ENCODE measurements around the gene SLC37A2.
"Not testable (repeated sequence)": the region's sequence is repeated elsewhere in the genome, so short reads cannot be mapped to it uniquely, and the experiment has no call there.

The SLC37A2 gene

DNA sequence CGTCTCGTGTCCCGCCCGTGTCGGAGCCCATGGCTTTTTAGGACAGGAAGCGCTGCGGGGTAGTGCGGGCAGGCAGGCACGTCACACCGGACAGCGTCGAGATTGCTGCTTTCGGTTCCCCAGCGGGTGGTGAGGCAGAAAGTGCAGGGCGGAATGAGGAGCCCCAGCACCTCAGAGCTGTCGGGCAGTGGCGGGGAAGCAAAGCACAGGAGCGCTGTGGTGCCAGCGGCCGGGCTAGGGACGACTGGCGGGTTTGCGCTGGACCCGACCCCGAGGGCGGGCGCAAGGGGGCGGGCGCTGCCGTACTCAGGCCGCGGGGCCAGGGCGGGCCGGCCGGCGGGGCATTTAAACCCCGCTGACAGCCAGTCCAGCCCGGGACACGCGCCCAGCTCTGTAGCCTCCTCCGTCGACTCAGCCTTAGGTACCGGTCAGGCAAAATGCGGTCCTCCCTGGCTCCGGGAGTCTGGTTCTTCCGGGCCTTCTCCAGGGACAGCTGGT lies at the start of gene SLC37A2:
Gene SLC37A2, plus strand, starts transcription at position 375 of the 498 bp plus-strand sequence. Its CDS starts 63 bp downstream, at position 438.
- Mint-ChIP-seq H3K27ac (peak within 1 kb of the TSS; percentile 37), H3K27me3 (ENCODE audit: low read depth) (peaks cover 72% of the 10 kb centered on the region), H3K4me3 (peak within 1 kb of the TSS; percentile 76), H3K9me3 (no peaks in the 10 kb centered on the region), H3K36me3 (ENCODE audit: low read depth) (no peaks in the 10 kb centered on the region), H3K4me1 (ENCODE audit: low read depth) (peaks cover 2% of the 10 kb centered on the region)

DNA sequence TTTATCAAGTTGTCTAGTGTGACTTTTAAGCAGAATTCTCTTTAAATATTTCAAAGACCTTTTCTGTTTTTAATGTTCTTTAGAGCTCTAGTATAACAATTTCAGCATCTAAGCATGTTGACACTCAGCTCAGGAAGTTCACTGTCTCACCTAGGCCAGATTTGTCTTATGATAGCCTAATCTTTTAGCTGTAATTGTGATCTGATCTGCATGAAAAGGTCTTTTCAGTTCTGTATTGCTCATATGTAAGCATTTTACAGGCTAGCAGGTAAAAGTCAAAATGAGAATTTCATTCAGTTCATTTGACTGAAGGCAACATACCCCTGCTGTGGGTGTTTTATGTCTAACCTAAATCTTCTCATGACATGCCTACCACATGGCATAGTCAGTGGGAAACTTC lies 46.7 kb upstream of the SLC37A2 start:
- no peak overlapping the region for H3K27ac Mint-ChIP-seq
- no peaks in the 10 kb centered on the region for H3K27me3 Mint-ChIP-seq (ENCODE audit: low read depth)
- H3K4me3 Mint-ChIP-seq = no peak overlapping the region
- no peaks in the 10 kb centered on the region for H3K4me1 Mint-ChIP-seq (ENCODE audit: low read depth)
- H3K9me3 Mint-ChIP-seq = no peaks in the 10 kb centered on the region
- peaks cover 1% of the 10 kb centered on the region for H3K36me3 Mint-ChIP-seq (ENCODE audit: low read depth)

DNA sequence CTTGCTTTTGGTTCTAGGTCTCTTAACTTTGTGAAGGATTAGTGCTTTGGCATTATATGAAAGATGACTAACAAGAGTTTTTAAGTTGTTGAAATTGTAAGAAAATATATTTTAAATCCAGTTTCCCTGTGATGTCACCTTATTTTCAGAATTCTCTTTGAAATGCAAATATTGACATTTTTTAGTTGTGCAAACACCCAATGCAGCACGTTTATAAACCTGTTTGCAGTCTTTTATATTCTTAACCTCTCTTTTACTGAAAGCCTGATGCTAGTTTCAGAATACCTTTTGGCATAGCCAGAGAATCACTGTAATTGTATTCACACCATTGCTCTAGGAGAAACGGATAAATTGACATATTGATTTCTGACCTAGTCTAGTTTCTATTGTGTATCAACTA lies 42.8 kb upstream of the SLC37A2 start:
- H3K9me3 Mint-ChIP-seq = no peaks in the 10 kb centered on the region
- H3K27me3 Mint-ChIP-seq (ENCODE audit: low read depth) = no peaks in the 10 kb centered on the region
- H3K4me1 Mint-ChIP-seq (ENCODE audit: low read depth) = no peaks in the 10 kb centered on the region
- H3K27ac Mint-ChIP-seq = no peak overlapping the region
- H3K36me3 Mint-ChIP-seq (ENCODE audit: low read depth) = no peaks in the 10 kb centered on the region
- no peak overlapping the region for H3K4me3 Mint-ChIP-seq

DNA sequence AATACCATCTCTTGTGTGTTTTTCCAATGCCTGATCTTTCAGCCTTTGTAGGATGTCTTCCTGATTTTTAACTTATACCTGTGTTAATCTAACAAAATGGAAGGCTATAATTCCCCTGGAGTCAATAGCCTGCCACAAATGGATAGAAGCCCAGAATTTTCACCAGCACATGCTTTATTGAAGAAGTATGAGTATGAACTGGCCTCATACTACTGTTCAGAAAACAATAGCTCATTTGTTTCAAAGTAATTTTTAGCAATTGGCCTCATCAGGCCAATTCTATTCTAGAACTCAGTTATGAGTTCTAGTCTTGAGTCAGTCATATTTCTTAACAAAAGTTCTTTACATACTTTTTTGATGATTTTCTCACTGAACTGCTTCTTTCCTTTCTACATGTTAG lies 40.6 kb upstream of the SLC37A2 start:
- Mint-ChIP-seq H3K4me3 (no peak overlapping the region), H3K9me3 (no peaks in the 10 kb centered on the region), H3K27me3 (ENCODE audit: low read depth) (no peaks in the 10 kb centered on the region), H3K4me1 (ENCODE audit: low read depth) (no peaks in the 10 kb centered on the region), H3K36me3 (ENCODE audit: low read depth) (no peaks in the 10 kb centered on the region), H3K27ac (no peak overlapping the region)

DNA sequence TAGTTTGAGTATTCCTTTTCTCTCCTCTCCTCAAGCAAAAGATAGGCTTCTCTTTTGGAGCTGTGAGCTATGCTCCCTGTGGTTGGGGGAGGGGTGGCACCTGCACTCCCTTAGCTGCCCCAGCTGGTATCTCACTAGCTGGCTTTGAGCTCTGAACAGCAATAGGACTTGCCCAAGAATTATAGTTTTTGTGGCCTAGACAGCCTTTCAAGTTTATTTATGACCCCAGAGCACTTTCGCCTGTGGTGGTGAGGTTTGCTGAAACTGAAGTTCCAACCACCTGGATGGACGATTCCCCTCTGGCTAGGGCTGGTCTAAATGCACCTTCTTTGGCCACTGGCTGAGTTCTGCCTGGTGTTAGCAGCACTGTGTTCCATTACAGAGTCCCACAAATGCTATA lies 37.1 kb upstream of the SLC37A2 start:
- Mint-ChIP-seq H3K27me3 (ENCODE audit: low read depth) (no peaks in the 10 kb centered on the region), H3K4me1 (ENCODE audit: low read depth) (no peaks in the 10 kb centered on the region), H3K4me3 (no peak overlapping the region)

DNA sequence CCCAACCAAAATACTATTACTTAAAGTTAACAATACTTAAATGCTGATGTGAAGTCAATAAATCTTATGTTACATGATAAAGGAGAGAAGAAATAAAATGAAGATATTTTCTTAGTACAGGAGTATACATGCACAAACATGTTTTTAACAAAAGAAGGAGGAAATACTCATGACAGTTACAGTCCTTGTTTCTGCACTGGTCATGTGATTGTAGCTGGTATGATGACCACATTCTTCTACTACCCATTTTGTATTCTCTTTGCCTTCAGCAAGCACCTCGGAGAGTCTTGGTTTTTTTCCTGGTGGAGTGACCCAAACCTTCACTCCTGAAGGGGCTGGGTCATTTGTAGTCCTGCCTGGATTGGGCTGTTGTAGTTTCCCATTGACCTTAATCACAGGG lies 33.7 kb upstream of the SLC37A2 start:
- H3K4me1 Mint-ChIP-seq (ENCODE audit: low read depth) = not testable (repeated sequence)
- peaks cover 12% of the 10 kb centered on the region for H3K36me3 Mint-ChIP-seq (ENCODE audit: low read depth)
- peaks cover 31% of the 10 kb centered on the region for H3K9me3 Mint-ChIP-seq

More for the DNA sequence above, 37.1 kb upstream of the SLC37A2 start:
- Mint-ChIP-seq H3K36me3 (ENCODE audit: low read depth) (peaks cover 4% of the 10 kb centered on the region), H3K27ac (no peak overlapping the region), H3K9me3 (peaks cover 14% of the 10 kb centered on the region)

DNA sequence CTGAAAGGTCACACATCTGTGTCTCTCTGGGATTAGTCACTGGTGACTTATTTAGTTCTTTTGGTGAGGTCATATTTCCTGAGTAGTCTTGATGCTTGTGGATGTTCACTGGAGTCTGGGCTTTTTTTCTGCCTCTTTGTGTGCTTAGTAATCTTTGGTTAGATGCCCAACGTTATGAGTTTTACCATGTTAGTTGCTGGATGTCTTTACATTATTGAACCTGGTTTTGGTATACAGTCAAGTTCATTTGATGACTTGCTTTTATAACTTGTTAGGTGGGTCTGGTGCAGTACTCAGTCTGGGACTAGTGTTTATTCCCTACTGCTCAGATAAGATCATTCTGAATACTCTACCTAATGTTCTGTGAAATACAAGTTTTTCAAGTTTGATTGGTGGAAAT lies 26.2 kb upstream of the SLC37A2 start:
- H3K4me3 Mint-ChIP-seq = no peak overlapping the region
- H3K27ac Mint-ChIP-seq = peak overlapping the region; percentile 4
- H3K36me3 Mint-ChIP-seq (ENCODE audit: low read depth) = peaks cover 20% of the 10 kb centered on the region
- no peaks in the 10 kb centered on the region for H3K27me3 Mint-ChIP-seq (ENCODE audit: low read depth)
- H3K9me3 Mint-ChIP-seq = peaks cover 19% of the 10 kb centered on the region
- H3K4me1 Mint-ChIP-seq (ENCODE audit: low read depth) = peaks cover 1% of the 10 kb centered on the region

More for the DNA sequence above, 33.7 kb upstream of the SLC37A2 start:
- not testable (repeated sequence) for H3K27me3 Mint-ChIP-seq (ENCODE audit: low read depth); H3K4me3 Mint-ChIP-seq; H3K27ac Mint-ChIP-seq

DNA sequence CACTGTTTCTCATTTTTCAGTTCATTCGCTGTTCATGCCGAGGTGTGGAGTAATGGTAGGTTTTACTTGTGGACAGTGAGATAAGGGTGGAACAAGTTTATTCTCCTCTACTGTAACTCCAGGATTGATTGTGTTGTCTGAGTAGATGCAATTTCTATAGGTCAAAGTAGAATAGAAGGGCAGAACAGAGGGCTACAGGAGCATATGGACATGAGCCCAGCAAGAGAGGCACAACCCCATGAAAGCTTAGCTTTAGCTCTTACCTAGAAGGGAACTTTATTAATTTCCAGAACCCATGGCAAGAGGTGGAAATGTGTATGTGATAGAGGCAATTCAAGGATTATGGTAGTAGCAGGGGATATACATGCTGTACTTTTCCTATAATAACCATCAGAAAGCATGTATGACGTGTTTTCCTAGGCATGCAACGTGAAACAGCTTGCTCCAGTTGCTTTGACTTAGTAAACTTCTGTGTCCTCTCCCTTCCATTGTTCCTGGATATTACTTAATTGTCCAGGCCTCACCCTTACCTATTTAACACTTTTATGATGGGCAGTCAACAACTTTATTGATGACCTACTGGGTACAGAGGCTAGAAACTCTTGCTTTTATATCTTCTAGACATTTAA lies 13.8 kb upstream of the SLC37A2 start:
- no peaks in the 10 kb centered on the region for H3K9me3 Mint-ChIP-seq
- no peaks in the 10 kb centered on the region for H3K36me3 Mint-ChIP-seq (ENCODE audit: low read depth)
- no peak overlapping the region for H3K4me3 Mint-ChIP-seq

DNA sequence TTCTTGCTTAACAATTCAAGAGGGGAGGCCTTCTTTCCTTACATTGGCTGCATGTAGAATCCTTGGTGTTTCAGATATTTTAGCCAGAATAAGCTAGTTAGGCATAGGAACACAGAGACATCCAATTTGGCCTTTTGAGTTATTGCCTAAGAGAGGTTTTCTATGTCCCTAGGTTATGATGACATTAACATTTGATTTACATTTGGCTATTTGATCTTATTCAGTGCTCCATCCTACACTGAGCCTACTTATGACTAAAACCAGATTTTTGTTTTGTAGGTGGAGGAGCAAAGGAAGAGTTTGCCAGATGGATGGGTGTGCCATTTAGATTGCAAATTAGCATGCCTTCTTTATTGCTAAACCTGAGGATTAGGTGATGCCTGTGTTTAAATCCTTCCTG lies 11.1 kb upstream of the SLC37A2 start:
- Mint-ChIP-seq H3K36me3 (ENCODE audit: low read depth) (no peaks in the 10 kb centered on the region), H3K27ac (no peak overlapping the region)

More for the DNA sequence above, 13.8 kb upstream of the SLC37A2 start:
- Mint-ChIP-seq H3K27me3 (ENCODE audit: low read depth) (peaks cover 5% of the 10 kb centered on the region), H3K27ac (no peak overlapping the region), H3K4me1 (ENCODE audit: low read depth) (peaks cover 6% of the 10 kb centered on the region)

DNA sequence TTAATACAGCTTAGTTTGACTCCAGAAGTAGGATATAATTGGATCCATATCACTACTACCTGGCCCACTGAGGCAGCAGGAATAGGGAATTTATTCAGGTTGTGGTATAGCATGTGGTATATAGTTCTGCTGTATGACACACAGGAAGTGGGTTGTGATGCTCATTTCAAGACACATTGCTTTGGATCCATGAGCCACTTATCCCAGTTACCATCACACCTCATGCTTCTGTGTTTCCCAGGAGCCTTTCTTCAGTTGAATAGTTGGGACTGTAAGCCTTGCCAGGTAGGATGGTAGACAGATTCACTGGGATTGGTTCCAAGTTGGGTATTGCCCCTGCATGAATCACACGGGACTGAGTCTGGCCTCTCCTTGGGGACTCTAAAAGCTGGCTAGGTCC lies 9.9 kb upstream of the SLC37A2 start:
- Mint-ChIP-seq H3K27me3 (ENCODE audit: low read depth) (peaks cover 7% of the 10 kb centered on the region), H3K36me3 (ENCODE audit: low read depth) (no peaks in the 10 kb centered on the region)

More for the DNA sequence above, 11.1 kb upstream of the SLC37A2 start:
- H3K4me1 Mint-ChIP-seq (ENCODE audit: low read depth) = peaks cover 6% of the 10 kb centered on the region
- H3K4me3 Mint-ChIP-seq = no peak overlapping the region
- no peaks in the 10 kb centered on the region for H3K9me3 Mint-ChIP-seq
- peaks cover 7% of the 10 kb centered on the region for H3K27me3 Mint-ChIP-seq (ENCODE audit: low read depth)

DNA sequence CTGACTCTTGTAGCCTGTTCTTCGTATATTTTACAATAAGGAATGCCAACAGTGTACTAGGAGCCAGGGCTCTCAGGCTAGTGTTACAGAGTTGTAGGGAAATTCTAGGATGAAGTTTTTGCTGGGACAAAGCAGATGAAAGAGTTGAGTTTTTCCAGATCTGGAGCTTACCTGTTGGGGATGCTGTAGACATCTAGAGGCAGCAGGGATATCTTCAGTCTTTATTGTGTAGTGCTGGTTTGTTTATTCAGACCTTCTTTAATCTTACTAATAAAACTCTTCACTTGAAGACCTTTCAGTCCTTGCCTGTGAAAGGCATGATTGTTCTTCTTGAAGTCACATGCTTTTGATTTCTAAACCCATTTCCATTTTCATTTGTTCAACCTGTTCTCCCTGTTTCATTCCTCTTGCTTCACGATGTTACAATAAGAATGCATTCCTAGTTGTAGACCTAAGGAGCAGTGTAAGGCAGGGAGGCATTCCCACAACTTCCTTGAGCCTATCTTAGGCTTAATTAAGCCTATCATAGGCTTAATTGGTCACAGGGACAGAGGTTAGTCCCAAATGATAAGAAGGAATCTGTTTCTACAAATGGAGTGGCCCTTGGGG lies 7.9 kb upstream of the SLC37A2 start:
- no peak overlapping the region for H3K4me3 Mint-ChIP-seq
- peaks cover 6% of the 10 kb centered on the region for H3K4me1 Mint-ChIP-seq (ENCODE audit: low read depth)
- H3K27me3 Mint-ChIP-seq (ENCODE audit: low read depth) = peaks cover 14% of the 10 kb centered on the region
- H3K36me3 Mint-ChIP-seq (ENCODE audit: low read depth) = no peaks in the 10 kb centered on the region
- H3K27ac Mint-ChIP-seq = no peak overlapping the region
- H3K9me3 Mint-ChIP-seq = no peaks in the 10 kb centered on the region

More for the DNA sequence above, 9.9 kb upstream of the SLC37A2 start:
- no peak overlapping the region for H3K4me3 Mint-ChIP-seq
- H3K27ac Mint-ChIP-seq = no peak overlapping the region
- H3K4me1 Mint-ChIP-seq (ENCODE audit: low read depth) = peaks cover 6% of the 10 kb centered on the region
- H3K9me3 Mint-ChIP-seq = no peaks in the 10 kb centered on the region

DNA sequence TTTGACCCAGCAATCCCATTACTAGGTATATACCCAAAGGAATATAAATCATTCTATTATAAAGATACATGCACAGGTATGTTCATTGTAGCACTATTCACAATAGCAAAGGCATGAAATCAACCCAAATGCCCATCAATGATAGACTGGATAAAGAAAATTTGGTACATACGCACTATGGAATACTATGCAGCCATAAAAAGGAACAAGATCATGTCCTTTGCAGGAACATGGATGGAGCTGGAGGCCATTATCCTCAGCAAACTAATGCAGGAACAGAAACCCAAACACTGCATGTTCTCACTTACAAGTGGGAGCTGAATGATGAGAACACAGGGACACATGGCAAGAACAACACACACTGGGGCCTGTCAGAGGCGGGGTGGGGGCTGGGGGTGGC lies 7.0 kb upstream of the SLC37A2 start:
- H3K27me3 Mint-ChIP-seq (ENCODE audit: low read depth) = peaks cover 19% of the 10 kb centered on the region
- H3K4me3 Mint-ChIP-seq; H3K36me3 Mint-ChIP-seq (ENCODE audit: low read depth); H3K9me3 Mint-ChIP-seq; H3K4me1 Mint-ChIP-seq (ENCODE audit: low read depth); H3K27ac Mint-ChIP-seq: not testable (repeated sequence)

DNA sequence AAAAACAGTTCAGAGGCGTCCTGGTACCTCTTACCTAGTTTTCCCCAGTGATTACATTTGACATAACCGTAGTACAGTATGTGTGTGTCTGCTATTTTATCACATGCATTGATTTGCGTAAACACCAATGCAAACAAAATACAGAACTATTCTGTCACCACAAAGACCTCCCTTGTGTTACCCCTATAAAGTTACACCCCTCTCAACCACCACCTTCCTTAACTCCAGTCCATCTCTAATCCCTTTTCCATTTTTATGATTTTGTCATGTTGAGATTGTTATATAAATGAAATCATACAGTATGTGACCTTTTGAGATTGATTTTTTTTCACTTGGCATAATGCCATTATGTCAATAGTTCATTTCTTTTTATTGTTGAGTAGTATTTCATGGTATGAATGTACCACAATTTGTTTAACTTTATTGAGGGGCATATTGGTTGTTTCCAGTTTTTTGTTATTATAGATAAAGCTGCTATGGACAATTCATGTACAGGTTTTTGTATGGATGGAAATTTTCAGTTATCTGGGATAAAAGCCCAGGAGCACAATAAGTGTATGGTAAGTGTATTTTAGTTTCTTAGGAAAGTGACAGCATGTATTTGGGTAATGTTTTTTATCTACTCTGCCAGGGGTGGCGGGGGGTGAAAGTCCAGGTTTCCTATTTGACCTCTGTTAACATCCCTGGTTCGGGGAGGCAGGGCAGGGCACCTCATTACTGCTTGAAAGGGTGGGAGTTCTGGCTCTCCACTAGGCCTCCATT lies 6.0 kb upstream of the SLC37A2 start:
- H3K27me3 Mint-ChIP-seq (ENCODE audit: low read depth) = peaks cover 27% of the 10 kb centered on the region
- no peak overlapping the region for H3K27ac Mint-ChIP-seq
- peaks cover 6% of the 10 kb centered on the region for H3K4me1 Mint-ChIP-seq (ENCODE audit: low read depth)
- no peaks in the 10 kb centered on the region for H3K36me3 Mint-ChIP-seq (ENCODE audit: low read depth)
- H3K9me3 Mint-ChIP-seq = no peaks in the 10 kb centered on the region
- no peak overlapping the region for H3K4me3 Mint-ChIP-seq

DNA sequence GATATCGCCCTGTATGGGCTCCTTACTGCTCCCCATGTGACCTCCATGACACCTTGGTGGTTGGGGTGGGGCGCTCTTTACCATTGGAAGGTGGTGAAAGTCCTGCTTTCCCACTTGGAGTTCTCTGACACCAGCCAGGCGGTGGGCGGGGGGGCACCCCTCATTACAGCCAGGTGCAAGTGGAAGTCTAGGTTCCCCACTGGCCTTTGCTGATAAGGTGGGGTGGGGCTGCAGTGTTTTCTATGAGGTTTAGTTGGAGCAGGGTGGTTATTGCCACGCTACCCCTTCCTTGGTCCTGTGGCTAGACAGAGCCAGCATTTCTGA lies 5.5 kb upstream of the SLC37A2 start:
- Mint-ChIP-seq H3K27ac (no peak overlapping the region), H3K4me3 (no peak overlapping the region), H3K36me3 (ENCODE audit: low read depth) (no peaks in the 10 kb centered on the region), H3K4me1 (ENCODE audit: low read depth) (peaks cover 6% of the 10 kb centered on the region), H3K27me3 (ENCODE audit: low read depth) (peaks cover 32% of the 10 kb centered on the region), H3K9me3 (no peaks in the 10 kb centered on the region)

DNA sequence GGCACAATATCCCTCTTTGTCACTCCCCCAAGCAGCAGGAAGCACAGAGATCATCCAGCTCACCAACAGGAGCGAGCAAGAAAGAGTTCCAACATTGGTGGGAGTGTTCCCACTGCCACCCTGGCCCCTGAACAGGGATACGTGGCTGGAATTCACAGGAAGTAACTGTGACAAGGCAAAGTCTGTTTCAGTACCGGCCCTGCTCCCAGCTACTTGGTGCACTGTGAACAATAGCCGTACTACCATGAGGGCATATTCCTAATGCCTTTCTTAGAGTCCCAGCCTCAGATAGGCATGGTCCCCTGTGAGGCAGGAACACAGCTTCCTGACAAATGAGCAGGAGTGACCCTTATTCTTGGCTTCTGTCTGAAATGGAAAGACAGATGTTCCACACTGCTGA lies 1.8 kb upstream of the SLC37A2 start:
- peaks cover 61% of the 10 kb centered on the region for H3K27me3 Mint-ChIP-seq (ENCODE audit: low read depth)
- no peak overlapping the region for H3K4me3 Mint-ChIP-seq
- no peaks in the 10 kb centered on the region for H3K9me3 Mint-ChIP-seq
- no peaks in the 10 kb centered on the region for H3K36me3 Mint-ChIP-seq (ENCODE audit: low read depth)
- H3K4me1 Mint-ChIP-seq (ENCODE audit: low read depth) = peaks cover 2% of the 10 kb centered on the region
- no peak overlapping the region for H3K27ac Mint-ChIP-seq

Data from T-helper 1 cell treated with Interleukin-12 subunit alpha and Interleukin-12 subunit beta and Interleukin-4 antibody, amounts not matched to agents 30 μg/mL and 1 μg/mL, for 36 hours (primary cell).